ENCODE measurements around the gene ST6GAL2.

The ST6GAL2 gene, protein sequence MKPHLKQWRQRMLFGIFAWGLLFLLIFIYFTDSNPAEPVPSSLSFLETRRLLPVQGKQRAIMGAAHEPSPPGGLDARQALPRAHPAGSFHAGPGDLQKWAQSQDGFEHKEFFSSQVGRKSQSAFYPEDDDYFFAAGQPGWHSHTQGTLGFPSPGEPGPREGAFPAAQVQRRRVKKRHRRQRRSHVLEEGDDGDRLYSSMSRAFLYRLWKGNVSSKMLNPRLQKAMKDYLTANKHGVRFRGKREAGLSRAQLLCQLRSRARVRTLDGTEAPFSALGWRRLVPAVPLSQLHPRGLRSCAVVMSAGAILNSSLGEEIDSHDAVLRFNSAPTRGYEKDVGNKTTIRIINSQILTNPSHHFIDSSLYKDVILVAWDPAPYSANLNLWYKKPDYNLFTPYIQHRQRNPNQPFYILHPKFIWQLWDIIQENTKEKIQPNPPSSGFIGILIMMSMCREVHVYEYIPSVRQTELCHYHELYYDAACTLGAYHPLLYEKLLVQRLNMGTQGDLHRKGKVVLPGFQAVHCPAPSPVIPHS

DNA sequence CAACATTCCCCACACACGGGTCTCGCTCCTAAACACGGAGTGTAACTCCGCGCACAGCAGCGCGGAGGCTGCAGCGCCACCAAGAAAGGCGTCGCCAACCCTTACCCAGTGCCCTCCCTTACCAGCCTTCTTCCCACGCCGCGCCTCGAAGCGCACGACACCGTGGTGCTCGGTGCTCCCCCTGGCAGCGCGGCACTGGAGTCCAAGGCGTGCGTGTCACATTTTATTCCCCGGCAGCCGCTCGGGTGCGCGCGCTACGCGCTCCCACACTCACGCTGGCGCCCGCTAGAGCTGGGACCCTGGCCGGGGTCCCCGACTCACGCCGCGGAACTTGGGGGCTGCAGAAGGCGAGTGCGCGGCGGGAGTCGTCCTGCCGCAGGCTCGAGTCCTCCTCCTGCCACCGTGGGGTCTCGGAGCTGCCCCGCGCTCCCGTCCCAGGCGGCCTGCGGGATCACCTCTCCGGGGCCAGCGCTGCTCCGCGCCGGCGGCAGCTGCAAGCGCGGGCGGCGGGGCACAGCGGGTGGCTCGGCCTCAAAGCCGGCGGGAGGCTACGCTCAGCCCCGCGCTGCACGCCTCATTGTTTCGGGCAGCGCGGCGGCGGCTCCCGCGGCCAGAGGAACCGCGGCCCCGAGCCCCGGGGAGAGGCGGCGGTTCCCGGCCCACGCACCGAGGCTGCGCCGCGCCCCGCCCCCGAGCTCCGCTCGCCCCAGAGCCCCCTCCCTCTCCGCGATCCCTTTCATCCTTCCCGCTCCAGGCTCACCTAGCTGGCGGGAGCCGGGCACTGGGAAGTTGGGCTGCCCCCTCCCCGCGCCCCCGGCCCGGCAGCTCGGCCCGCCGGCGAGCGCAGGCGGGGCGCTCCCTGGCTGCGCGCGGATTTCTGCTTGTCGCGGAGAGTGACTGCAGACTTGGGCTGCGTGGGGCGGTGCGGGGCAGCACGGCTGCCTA, at the start of gene ST6GAL2:
Gene ST6GAL2 (minus strand): TSS at position 197 of the 945 bp plus-strand sequence. CDS start 42,190 bp downstream, outside the sequence.
- H3K9me3 Mint-ChIP-seq = no peaks in the 10 kb centered on the region
- DNase-seq (ENCODE audit: low spot score in 2 of 2) = no peak
- ATAC-seq = no peak
- no peaks in the 10 kb centered on the region for H3K4me1 Mint-ChIP-seq
- H3K27ac Mint-ChIP-seq = no peak within 1 kb of the TSS
- H3K4me3 Mint-ChIP-seq = no peak within 1 kb of the TSS
- H3K36me3 Mint-ChIP-seq = no peaks in the 10 kb centered on the region

DNA sequence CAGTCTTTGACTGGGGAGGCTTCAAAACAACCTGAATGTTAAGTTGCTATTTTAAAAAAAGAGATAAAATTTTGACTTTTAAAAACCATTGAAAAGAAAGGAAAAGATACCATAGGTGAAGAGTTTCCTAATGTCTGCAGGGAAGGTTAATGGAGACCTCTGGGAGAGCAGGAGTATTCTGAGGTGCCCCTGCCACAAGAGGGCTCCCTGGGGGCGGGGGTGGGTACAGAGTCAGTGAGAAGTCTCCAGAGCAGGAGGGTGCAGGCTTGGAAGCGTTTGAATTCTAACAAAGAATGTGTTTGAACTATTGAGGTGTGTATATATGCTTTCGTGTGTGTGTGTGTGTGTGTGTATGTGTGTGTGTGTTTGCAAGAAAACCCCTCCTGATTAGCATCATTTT, 46.7 kb upstream of the ST6GAL2 start:
- Mint-ChIP-seq H3K4me1 (no peaks in the 10 kb centered on the region), H3K36me3 (no peaks in the 10 kb centered on the region), H3K27ac (no peak overlapping the region), H3K9me3 (peaks cover 15% of the 10 kb centered on the region), H3K4me3 (no peak overlapping the region)
- ATAC-seq = no peak
- DNase-seq (ENCODE audit: low spot score in 2 of 2) = no peak

DNA sequence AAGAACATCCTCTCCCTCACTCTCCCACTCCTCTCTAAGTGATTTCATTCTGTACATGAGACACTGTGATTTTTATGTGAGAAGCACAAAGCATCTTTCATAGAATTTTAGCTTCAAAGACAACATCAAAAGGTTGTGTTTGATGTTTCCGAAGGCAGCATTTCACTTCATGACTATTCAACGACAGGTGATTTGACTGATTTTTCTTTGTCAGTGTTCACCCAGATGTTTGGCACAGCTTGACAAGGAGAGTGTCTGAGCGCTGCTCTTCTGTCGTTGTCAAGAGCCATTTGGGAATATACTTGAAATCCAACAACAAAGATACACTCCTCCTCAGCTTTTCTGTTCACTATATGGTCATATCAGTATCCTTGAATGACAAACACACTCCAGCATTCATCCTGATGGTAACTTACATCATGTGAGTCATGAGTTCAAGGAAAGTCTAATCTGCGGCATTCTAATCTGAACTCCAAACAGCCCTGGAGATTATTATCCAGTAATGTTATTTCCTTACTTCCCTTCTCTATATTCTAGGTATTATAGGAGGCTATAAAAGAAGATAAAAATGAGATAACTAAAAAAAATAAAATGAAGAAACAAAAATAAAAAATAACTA, 45.9 kb upstream of the ST6GAL2 start:
- no peak overlapping the region for H3K27ac Mint-ChIP-seq
- peaks cover 18% of the 10 kb centered on the region for H3K9me3 Mint-ChIP-seq
- no peak for DNase-seq (ENCODE audit: low spot score in 2 of 2)
- H3K4me3 Mint-ChIP-seq = no peak overlapping the region
- no peaks in the 10 kb centered on the region for H3K4me1 Mint-ChIP-seq
- H3K36me3 Mint-ChIP-seq = no peaks in the 10 kb centered on the region
- no peak for ATAC-seq

DNA sequence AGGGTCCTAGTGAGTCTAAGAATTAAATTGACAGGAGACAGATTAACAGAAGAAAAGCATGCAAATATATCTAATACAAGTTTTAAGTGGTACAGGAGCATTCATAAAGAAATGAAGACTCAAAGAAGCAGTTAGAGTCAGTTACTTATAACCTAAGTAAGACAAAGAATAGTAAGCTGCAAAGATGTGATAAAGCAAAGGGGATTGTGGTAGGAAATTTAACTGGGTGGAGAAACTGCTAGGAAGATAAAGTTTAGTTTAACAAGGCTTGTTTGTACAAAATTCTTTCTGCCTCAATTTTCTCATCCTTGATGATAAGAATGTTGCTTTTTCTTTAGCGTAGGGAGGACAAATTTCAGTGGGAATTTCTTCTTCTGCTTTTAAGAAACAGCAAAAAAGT, 35.5 kb upstream of the ST6GAL2 start:
- Mint-ChIP-seq H3K9me3 (peaks cover 10% of the 10 kb centered on the region), H3K36me3 (no peaks in the 10 kb centered on the region), H3K27ac (no peak overlapping the region), H3K4me1 (no peaks in the 10 kb centered on the region), H3K4me3 (no peak overlapping the region)
- DNase-seq (ENCODE audit: low spot score in 2 of 2) (no peak), ATAC-seq (no peak)

DNA sequence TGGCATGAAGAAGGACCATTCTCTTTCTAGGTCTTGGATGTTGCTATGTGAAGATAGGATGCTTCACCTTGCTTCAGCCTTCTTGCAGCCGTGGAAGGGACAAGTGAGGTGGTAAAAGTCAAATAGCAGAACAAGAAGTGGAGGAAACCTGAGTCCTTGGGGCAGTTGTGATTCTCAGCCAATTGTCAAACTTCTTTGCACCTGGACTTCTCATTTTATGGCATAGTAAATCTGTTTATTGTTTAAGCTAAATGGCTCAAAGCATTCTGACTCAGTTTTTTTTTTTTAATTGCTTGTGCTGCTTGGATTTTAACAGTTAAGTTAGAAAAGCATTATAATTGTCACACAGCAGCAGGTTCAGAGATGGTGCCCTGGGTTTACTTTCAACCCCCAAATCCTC, 33.0 kb upstream of the ST6GAL2 start:
- Mint-ChIP-seq H3K9me3 (peaks cover 7% of the 10 kb centered on the region), H3K36me3 (no peaks in the 10 kb centered on the region), H3K4me3 (no peak overlapping the region), H3K27ac (no peak overlapping the region), H3K4me1 (no peaks in the 10 kb centered on the region)
- no peak for ATAC-seq
- DNase-seq (ENCODE audit: low spot score in 2 of 2) = no peak

DNA sequence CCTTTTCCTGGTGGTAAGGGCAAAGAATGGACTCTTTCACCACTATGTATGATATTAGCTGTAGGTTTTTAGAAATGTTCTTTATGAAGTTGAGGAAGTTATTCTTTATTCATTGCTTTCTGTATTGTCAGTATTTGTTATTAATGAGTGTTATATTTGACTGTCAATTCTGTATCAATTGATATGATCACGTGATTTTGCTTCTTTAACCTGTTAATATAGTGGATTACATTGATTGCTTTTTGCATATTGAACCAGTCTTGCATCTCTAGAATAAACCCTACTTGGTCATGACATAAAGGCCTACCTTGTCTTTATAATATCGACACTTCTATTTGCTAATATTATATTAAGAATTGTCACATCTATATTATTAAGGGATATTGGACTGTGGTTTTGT, 18.3 kb upstream of the ST6GAL2 start:
- DNase-seq (ENCODE audit: low spot score in 2 of 2) (no peak), ATAC-seq (no peak)
- H3K9me3 Mint-ChIP-seq = peaks cover 1% of the 10 kb centered on the region
- no peak overlapping the region for H3K27ac Mint-ChIP-seq
- no peaks in the 10 kb centered on the region for H3K36me3 Mint-ChIP-seq
- no peaks in the 10 kb centered on the region for H3K4me1 Mint-ChIP-seq
- no peak overlapping the region for H3K4me3 Mint-ChIP-seq

DNA sequence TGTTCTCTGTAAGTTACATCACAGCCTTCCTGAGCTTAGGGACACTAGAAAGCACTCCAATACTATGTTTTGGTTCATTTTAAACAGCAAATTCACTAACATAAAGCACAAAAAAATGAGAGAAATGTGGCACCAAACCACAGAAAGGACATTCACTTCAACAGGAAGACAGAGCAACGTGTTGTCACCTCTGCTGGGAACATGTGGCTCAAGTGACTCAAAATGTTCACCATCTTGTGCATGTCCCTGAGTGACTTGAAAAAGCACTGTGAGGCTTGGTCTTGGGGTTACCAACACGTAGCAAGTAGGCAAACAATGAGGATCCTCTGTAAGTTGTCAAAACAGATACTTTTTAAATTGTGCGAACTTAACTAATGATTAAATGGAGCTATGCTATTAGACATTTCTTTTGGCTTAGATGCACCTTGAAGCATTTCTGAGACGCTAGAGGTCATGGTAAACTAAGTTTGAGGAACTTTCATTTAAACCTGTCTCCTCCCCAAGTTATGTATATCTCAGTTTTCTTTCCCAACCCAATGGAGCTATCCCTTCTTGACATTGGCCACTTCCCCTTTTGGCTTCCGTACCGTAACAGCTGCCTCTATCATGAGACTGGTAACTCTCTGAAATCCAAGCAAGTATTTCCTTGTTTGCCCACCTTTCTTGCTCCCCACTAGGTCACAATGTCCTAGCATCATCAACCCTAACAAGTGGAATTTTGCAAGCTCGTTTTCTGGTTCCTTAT, 14.0 kb upstream of the ST6GAL2 start:
- no peaks in the 10 kb centered on the region for H3K36me3 Mint-ChIP-seq
- no peak overlapping the region for H3K27ac Mint-ChIP-seq
- no peak overlapping the region for H3K4me3 Mint-ChIP-seq
- DNase-seq (ENCODE audit: low spot score in 2 of 2) = no peak
- ATAC-seq = no peak
- H3K9me3 Mint-ChIP-seq = peaks cover 2% of the 10 kb centered on the region
- no peaks in the 10 kb centered on the region for H3K4me1 Mint-ChIP-seq

DNA sequence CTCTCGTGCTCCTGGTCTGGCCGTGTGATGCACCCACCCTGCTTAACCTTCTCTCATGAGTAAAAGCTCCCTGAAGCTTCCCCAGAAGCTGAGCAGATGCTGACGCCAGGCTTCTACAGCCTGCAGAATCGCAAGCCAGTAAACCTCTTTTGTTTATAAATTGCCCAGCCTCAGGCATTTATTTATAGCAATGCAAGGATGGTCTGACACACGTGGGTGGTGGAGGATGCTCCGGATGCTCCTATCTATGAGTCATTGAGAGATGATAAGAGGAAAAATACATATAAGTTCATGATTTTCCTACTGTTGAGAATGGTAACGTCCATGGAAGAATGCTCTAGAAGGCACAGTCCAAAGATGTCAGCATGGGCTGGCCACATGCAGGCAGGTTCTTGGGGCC, 8.6 kb upstream of the ST6GAL2 start:
- DNase-seq (ENCODE audit: low spot score in 2 of 2) (no peak), ATAC-seq (no peak)
- H3K4me1 Mint-ChIP-seq = no peaks in the 10 kb centered on the region
- peaks cover 2% of the 10 kb centered on the region for H3K9me3 Mint-ChIP-seq
- H3K27ac Mint-ChIP-seq = no peak overlapping the region
- no peaks in the 10 kb centered on the region for H3K36me3 Mint-ChIP-seq
- no peak overlapping the region for H3K4me3 Mint-ChIP-seq

DNA sequence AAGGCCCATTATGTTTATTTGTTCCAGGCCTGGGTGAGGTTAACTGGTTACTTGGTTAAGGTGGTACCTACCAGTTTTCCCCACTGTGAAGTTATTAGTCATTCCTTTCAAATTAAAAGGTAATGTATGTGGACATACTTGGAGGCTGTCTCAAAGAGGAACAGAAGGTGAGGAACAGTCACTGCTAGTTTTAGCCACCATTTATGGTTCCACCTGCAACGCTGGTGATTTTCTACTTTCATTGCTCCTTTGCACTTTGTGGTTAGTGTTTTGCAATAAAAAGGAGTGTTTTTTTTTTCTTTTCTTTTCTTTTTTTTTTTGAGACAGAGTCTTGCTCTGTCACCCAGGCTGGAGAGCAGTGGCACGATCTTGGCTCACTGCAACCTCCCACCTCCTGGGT, 6.1 kb upstream of the ST6GAL2 start:
- H3K36me3 Mint-ChIP-seq = no peaks in the 10 kb centered on the region
- no peak overlapping the region for H3K4me3 Mint-ChIP-seq
- no peak overlapping the region for H3K27ac Mint-ChIP-seq
- H3K9me3 Mint-ChIP-seq = no peaks in the 10 kb centered on the region
- H3K4me1 Mint-ChIP-seq = no peaks in the 10 kb centered on the region
- no peak for ATAC-seq
- no peak for DNase-seq (ENCODE audit: low spot score in 2 of 2)

DNA sequence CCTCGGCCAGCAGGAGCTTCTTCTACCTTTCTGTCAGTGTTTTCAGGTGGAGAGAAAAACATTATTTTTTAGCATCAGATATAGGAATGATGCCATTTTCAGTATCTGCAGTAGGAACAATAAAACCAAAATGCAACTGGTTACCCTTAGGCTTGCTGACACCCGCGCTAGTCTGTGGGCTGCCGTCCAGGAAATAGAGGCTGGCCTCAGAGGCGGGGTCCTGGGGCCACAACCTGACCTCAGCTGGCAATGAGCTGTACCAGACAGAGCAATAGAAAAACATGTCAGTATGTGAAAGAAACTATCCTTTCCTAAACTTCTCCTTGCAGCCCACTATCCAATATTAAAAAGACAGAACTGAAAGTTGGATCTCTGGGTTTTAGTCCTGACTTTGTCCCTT, 4.6 kb upstream of the ST6GAL2 start:
- DNase-seq (ENCODE audit: low spot score in 2 of 2) = no peak
- no peak for ATAC-seq
- Mint-ChIP-seq H3K27ac (no peak overlapping the region), H3K4me1 (no peaks in the 10 kb centered on the region), H3K36me3 (no peaks in the 10 kb centered on the region), H3K4me3 (no peak overlapping the region), H3K9me3 (no peaks in the 10 kb centered on the region)

DNA sequence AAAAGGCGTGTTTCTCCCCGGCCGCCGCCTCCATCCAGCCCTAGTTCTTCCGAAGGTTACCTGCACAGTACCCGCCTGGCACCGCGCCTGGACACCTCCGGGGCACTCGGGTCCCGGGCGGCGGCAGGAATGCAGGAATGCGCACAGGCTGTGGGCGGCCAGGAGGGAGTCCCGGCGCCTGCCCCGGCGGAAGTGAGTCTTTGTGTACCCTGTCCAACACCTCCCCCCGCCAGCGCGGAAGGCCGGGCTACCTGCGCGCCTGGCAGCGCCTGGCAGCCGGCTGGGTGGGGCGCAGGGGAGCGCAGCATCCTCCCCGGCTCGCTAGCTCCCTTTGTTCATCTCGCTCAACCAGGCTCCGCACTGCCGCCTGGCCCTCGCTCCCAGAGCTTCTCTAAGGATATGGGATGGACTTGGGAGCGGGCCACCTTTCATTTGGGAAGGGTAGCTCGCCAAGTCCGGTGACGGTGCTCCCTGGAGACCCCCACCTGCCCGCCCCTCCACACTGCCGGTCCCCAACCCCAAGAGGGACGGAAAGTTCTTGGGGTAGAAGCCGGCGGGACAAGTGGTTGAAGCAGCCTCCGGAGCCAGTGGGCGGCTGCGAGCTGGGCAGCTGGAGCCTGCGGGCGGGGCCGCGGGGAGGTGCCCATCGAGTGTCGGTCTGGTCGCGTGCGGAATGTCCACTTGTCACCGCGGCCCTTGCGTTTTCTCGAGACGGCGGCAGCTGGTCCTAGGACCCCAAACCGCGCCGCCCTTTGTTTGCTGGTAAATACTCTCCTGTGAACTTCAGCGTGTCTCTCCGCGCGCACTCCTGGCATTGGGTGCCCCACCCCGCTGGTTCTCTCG, 1.2 kb upstream of the ST6GAL2 start:
- H3K27ac Mint-ChIP-seq = no peak overlapping the region
- no peak for ATAC-seq

DNA sequence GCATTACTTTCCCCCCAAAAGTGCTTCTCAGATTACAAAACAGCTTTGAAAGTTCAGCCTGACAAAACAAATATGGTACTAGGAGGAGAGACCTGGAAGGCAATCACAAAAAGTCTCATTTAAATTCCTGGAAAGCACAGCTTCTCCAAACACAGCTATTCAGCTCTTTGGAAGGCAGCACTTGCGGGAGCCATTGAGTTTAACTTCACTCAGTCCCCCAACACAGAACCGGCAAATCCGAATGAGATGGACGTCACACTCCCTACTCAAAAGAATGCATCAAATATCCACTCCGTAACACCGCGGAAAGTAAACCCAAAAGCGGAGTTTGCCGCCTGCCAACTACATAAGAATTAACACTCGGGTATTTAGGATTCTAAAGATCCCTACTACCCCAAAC, 638 bp downstream of the ST6GAL2 start:
- Mint-ChIP-seq H3K4me1 (no peaks in the 10 kb centered on the region), H3K9me3 (no peaks in the 10 kb centered on the region), H3K4me3 (no peak overlapping the region), H3K36me3 (no peaks in the 10 kb centered on the region), H3K27ac (no peak overlapping the region)
- ATAC-seq = no peak
- DNase-seq (ENCODE audit: low spot score in 2 of 2) = no peak

More for the DNA sequence above, 1.2 kb upstream of the ST6GAL2 start:
- no peak overlapping the region for H3K4me3 Mint-ChIP-seq
- DNase-seq (ENCODE audit: low spot score in 2 of 2) = no peak
- H3K9me3 Mint-ChIP-seq = no peaks in the 10 kb centered on the region
- H3K36me3 Mint-ChIP-seq = no peaks in the 10 kb centered on the region
- H3K4me1 Mint-ChIP-seq = no peaks in the 10 kb centered on the region

DNA sequence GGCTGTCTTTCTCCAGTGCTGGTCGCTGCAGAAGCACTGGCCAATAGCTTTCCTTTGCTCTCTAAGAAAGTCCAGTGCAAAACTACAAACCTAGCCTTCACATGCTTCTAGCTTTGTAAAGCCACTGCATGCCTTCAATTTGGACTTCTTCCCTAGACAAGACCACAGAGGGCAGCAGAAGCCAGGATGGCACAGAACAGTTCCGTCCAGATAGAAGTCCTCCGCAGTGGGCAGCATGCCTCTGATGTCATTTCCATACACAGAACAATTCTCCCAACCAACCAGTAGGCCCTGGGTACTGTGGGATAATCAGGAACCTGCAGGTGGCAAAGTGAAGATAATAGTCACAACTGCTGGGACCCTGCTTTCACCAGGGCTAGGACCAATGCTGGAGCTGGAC, 3.3 kb downstream of the ST6GAL2 start:
- Mint-ChIP-seq H3K4me3 (no peak overlapping the region), H3K4me1 (no peaks in the 10 kb centered on the region), H3K36me3 (no peaks in the 10 kb centered on the region), H3K9me3 (no peaks in the 10 kb centered on the region), H3K27ac (no peak overlapping the region)
- no peak for ATAC-seq
- no peak for DNase-seq (ENCODE audit: low spot score in 2 of 2)

DNA sequence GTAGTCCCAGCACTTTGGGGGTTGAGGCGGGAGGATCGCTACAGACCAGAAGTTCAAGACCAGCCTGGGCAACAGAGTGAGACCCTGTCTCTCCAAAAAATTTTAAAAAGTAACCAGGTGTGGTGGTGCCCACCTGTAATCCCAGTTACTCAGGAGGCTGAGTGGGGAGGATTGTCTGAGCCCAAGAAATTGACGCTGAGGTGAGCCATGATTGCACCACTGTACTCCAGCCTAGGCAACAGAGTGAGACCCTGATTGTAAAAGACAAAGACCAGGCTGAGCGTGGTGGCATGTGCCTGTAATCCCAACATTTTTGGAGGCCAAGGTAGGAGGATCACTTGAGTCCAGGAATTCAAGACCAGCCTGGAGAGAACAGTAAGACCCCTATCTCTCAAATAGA, 7.8 kb downstream of the ST6GAL2 start:
- ATAC-seq = no peak
- no peaks in the 10 kb centered on the region for H3K9me3 Mint-ChIP-seq
- no peaks in the 10 kb centered on the region for H3K4me1 Mint-ChIP-seq
- DNase-seq (ENCODE audit: low spot score in 2 of 2) = no peak
- H3K27ac Mint-ChIP-seq = no peak overlapping the region
- H3K36me3 Mint-ChIP-seq = no peaks in the 10 kb centered on the region
- no peak overlapping the region for H3K4me3 Mint-ChIP-seq
